Panc1 (cell line): ENCODE results near the gene MRNIP. TPM values are rescaled to one million over a fixed set of nuclear protein-coding genes. Genes with fewer than 3 reads are reported as not detected.
"Not testable (repeated sequence)": the region's sequence is repeated elsewhere in the genome, so short reads cannot be mapped to it uniquely, and the experiment has no call there.

ENCODE experiments used
- ATAC-seq: fragments of 200-7000 bp; cut with Tn5 transposase; 2 replicates; pipeline ENCODE4 v1.9.1; 2020; ENCODE audit warnings: mild to moderate bottlenecking, moderate library complexity
- BruUV-seq: library from RNA; stranded (reverse); fragments of 400-500 nt; replicated peaks from 2 replicates; lab custom pipeline; 2021; lab: Mats Ljungman, UMichigan
- CTCF ChIA-PET: fragments of 300-600 bp; sonication (Branson Sonifier 250); formaldehyde crosslinking; loops from one replicate; lab custom pipeline; 2022; ENCODE audit warnings: antibody characterized with exemption; lab: Charles Lee
- POLR2A ChIA-PET: fragments of 300-600 bp; sonication (Branson Sonifier 250); formaldehyde crosslinking; loops from one replicate; lab custom pipeline; 2022; ENCODE audit warnings: antibody characterized with exemption; lab: Charles Lee
- DNase-seq: peaks from one replicate; pipeline ENCODE4 v3.0.0-alpha.2; 2010; ENCODE audit warnings: low read depth, low spot score
- H3K27ac ChIP-seq: 2 replicates; pipeline ENCODE4 v1.5.1; 2011; ENCODE audit warnings: mild to moderate bottlenecking, low read length, inconsistent platforms
- H3K27me3 ChIP-seq: fragments of 200-500 bp; sonication (Bioruptor generic); 2 replicates; pipeline ENCODE4 v1.6.0; 2014; ENCODE audit warnings: low read length, inconsistent platforms; ENCODE audit not compliant: control insufficient read depth, insufficient read depth
- H3K36me3 ChIP-seq: fragments of 200-500 bp; sonication (Bioruptor generic); 2 replicates; pipeline ENCODE4 v1.5.1; 2014; ENCODE audit warnings: inconsistent platforms, mild to moderate bottlenecking, low read length, moderate library complexity; ENCODE audit not compliant: control insufficient read depth, insufficient read depth
- H3K4me1 ChIP-seq: 2 replicates; pipeline ENCODE4 v1.5.1; 2011; ENCODE audit warnings: inconsistent platforms, mild to moderate bottlenecking, low read length, moderate library complexity; ENCODE audit not compliant: control insufficient read depth, insufficient read depth
- H3K4me3 ChIP-seq, 2 experiments: 2 replicates each; pipeline ENCODE4 v1.5.1; 2011 to 2012; ENCODE audit warnings: low read depth in 2 of 2, low read length in 2 of 2, mild to moderate bottlenecking in 2 of 2, inconsistent platforms in 1 of 2, moderate library complexity in 1 of 2
- H3K9me3 ChIP-seq: fragments of 200-500 bp; sonication (Bioruptor generic); 2 replicates; pipeline ENCODE4 v1.5.1; 2014; ENCODE audit warnings: low read depth, mild to moderate bottlenecking, inconsistent platforms, low read length, moderate library complexity; ENCODE audit not compliant: control insufficient read depth, insufficient read depth
- CTCF ChIP-seq: fragments of 450-650 bp; IDR thresholded peaks from 2 replicates; pipeline ENCODE4 v1.5.1; 2017; ENCODE audit warnings: mild to moderate bottlenecking
- POLR2AphosphoS5 ChIP-seq: IDR thresholded peaks from 2 replicates; pipeline ENCODE4 v1.6.1; 2012; ENCODE audit warnings: mild to moderate bottlenecking, low read depth, low read length, moderate library complexity
- SIN3A ChIP-seq: IDR thresholded peaks from 2 replicates; pipeline ENCODE4 v1.6.1; 2012; ENCODE audit warnings: low read depth, mild to moderate bottlenecking, low read length, moderate library complexity, borderline replicate concordance; ENCODE audit not compliant: insufficient read depth
- in situ Hi-C: cut with HindIII; loops from 2 replicates; pipeline ENCODE4 v1.10.0; 2016; ENCODE audit warnings: low sequenced_read_pairs, low pct_unique_long_range_greater_than_20kb
- intact Hi-C: fragments of 100-400 bp; cut with micrococcal nuclease; formaldehyde crosslinking; loops from one replicate; pipeline ENCODE4 v1.10.0; 2022; ENCODE audit not compliant: unreplicated experiment
- microRNA-seq: library from miRNA; unstranded; fragments of <30 nt; microRNA quantifications from one replicate; pipeline ENCODE4 v1.1.0, GENCODE V29; 2020; ENCODE audit not compliant: unreplicated experiment
- total RNA-seq: library from RNA; stranded (reverse); gene quantifications from one replicate; pipeline ENCODE4 v1.2.1, GENCODE V29; 2021; ENCODE audit not compliant: unreplicated experiment

The MRNIP gene
- total RNA-seq, 1 experiment from 2014 or later = 33.0 TPM

GRCh38 chr5:179789278-179789677 lies 69.3 kb downstream of the MRNIP start:
- POLR2A ChIA-PET = interaction anchor here (0.6 kb wide), 1 partner anchor 31 kb away, joined by 7 read pairs; the partner anchor contains the start of gene SQSTM1
- CTCF ChIA-PET = not testable (repeated sequence)

GRCh38 chr5:179788193-179788854 lies 70.3 kb downstream of the MRNIP start:
- H3K36me3 ChIP-seq = no peaks in the 10 kb centered on the region
- H3K4me3 ChIP-seq = no peak overlapping the region
- no peaks in the 10 kb centered on the region for H3K27me3 ChIP-seq
- POLR2A ChIA-PET = no interaction called here
- CTCF ChIA-PET = no interaction called here
- in situ Hi-C loops (no loop called here), intact Hi-C loops (no loop called here)
- no peaks in the 10 kb centered on the region for H3K4me1 ChIP-seq
- TF ChIP-seq POLR2AphosphoS5 (no peak), SIN3A (no peak), CTCF (no peak)
- H3K9me3 ChIP-seq = no peaks in the 10 kb centered on the region
- no peak overlapping the region for H3K27ac ChIP-seq
- DNase-seq (no peak), ATAC-seq (peak; percentile 22)
- BruUV-seq = no TSS peak

More at GRCh38 chr5:179789278-179789677, 69.3 kb downstream of the MRNIP start:
- H3K4me1 ChIP-seq, H3K4me3 ChIP-seq, ATAC-seq, intact Hi-C loops, DNase-seq, BruUV-seq, H3K27me3 ChIP-seq, H3K27ac ChIP-seq, in situ Hi-C loops, H3K9me3 ChIP-seq, H3K36me3 ChIP-seq: not testable (repeated sequence)

Small RNA genes within 50 kb of the gene (microRNA-seq; reads per million reads assigned to microRNA genes)
- gene MIR1229 = 20.7 reads per million, percentile 38 among the genes with 10 or more reads in this experiment

Other genes starting within 250 kb of the MRNIP start
- 587 TPM for gene HNRNPH1, start 235.1 kb downstream of the MRNIP start, total RNA-seq
- gene CBY3, start 177.8 kb downstream of the MRNIP start, total RNA-seq = 0.39 TPM
- gene CANX, start 159.8 kb downstream of the MRNIP start, total RNA-seq = 707 TPM
- gene MAML1, start 126.0 kb downstream of the MRNIP start, total RNA-seq = 31.3 TPM
- gene LTC4S, start 64.8 kb downstream of the MRNIP start, total RNA-seq = 0.69 TPM
- gene MGAT4B, start 52.0 kb downstream of the MRNIP start, total RNA-seq = 406 TPM
- gene SQSTM1, start 37.9 kb downstream of the MRNIP start, total RNA-seq = 985 TPM
- 131 TPM for gene TBC1D9B, start 49.1 kb upstream of the MRNIP start, total RNA-seq
- 73.1 TPM for gene RNF130, start 212.9 kb upstream of the MRNIP start, total RNA-seq